NCI-H2196 (cell line): ENCODE measurements around the gene GNB1.

Experiments
- DNase-seq: peaks from one replicate; lab custom pipeline; 2025; ENCODE audit not compliant: unreplicated experiment; lab: John Stamatoyannopoulos, UW

GNB1 gene

DNA sequence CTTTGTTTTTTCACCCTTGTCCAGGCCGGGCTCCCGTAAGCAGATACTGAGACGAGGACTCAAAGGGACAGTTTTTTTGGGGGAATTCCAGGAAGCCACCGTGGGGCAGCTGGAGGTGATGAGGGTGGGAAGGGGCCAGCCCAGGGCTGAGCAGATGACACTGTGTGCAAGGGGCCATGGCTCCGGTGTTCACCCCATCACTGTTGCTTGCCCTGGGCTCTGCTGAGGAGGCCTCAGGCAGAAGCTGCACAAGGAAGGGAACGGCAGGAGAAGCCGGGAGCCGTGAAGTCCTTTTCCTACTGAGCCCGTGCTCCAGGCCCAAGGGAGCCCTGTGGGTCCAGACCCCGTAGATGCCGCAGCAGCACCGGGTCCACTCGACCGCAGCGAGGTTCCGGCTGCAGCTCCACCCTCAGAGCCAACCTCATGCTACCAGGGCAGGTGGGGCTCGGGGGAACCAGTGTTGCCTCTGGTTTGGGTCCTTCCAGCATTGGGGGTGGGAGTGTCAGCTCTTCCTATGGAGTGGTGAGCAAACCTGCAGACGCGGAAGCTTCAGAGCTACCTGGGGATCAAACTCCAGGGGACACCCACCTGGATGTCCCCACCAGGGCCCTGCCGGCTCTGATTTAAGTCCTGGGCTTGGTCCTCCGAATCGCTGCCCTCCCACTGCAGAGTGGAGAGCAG lies 19.9 kb upstream of the GNB1 start:
- DNase-seq, result no peak

DNA sequence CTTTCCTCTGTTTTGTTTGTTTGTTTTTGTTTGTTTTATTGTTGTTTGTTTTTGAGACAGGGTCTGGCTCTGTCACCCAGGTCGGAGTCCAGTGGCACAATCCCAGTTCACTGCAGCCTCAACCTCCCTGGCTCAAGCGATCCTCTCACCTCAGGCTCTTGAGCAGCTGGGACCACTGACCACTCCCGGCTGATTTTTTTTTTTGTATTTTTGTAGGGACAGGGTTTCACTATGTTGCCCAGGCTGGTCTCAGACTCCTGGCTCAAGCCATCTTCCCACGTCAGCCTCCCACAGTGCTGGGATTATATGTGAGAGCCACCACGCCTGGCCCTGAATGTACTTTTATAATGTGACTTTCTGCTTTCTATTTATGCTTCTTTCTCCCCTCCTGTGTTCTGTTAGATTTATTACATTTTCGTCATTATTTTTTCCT lies 19.2 kb upstream of the GNB1 start:
- DNase-seq, result no peak

DNA sequence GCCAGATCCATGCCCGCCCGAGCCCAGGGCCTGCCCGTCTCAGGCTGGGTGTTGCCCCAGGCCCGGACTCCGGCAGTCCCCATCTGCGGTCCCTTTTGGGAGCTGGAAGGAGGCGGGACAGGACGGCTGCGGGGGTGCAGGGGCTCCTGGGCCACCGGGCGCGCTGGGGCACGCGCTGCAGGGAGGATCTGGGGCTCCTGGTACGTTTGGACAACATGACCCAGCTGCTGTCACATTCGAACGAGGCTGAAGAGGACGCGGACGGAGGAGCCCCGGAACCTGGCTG lies 17.6 kb upstream of the GNB1 start:
- no peak for DNase-seq

DNA sequence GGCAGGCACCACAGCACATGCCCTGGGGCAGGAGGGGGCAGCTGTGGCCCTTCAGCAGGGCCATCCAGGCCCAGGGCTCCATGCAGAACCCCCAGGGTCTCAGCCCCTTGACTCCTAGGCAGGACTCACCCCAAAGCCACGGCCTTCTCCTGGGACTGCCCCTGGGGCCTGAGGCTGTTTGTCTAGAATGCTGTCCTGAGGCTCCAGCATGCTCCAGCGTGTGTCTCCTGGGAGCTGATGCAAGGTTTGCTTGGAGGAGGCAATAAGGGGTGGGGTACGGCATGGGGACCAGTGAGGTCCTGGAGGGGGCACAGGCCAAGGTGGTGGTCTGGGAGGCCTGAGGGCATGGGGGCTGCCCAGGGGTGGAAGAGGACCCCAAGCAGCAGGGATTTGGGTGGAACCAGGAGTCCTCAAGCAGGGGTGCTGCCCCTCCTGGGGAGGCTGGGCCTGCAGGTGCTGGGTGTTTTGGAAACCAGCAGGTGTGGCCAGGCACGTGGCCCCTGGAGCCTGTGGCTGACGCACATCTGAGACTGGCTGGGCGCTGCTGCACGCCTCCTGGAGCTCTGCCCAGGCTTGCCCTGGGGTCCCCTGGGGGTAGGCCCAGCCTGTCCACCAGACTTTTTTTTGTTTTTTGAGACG lies 16.3 kb upstream of the GNB1 start:
- no peak for DNase-seq

DNA sequence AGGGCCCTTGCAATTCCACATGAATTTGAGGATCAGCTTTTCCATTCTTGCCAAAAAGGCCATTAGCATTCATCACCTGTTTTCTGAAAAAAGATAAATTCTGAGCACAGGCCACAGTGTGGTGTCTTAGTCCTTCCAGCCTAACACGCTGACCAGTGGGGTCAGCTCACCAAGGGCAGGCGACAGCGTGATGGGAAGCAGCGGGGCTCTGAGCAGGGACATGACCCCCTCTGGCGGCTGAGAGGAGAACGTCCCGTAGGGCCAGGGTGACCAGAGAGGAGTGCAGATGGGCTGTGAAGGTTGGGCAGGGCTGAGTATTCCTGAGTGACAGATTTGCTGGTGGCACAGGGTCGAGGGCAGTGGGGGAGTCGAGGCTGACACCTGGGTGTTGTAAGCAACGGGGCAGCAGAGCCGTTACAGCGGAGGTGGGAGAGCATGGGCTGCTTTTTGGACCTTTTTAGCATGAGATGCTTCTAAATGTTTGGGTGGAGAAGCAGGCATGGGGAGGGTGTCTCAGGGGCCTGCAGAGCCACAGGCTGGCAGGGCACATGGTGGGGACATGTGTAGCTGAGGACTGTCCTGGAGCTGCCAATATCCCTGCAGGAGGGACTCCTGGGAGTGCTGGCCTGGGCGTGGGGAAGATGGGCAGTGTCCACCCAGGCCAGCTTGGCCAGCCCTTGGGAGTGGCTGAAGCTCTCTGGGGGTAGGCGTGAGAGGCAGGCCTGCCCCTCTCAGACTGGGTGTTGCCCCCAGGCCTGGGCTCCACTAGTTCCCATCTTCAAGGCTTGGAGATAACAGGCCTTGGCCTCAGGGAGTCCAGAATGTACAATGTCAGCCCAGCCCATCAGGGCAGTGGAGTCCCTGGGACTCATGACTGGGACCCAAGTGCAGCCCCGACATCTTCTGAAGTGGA lies 15.6 kb upstream of the GNB1 start:
- peak; percentile 76 for DNase-seq

DNA sequence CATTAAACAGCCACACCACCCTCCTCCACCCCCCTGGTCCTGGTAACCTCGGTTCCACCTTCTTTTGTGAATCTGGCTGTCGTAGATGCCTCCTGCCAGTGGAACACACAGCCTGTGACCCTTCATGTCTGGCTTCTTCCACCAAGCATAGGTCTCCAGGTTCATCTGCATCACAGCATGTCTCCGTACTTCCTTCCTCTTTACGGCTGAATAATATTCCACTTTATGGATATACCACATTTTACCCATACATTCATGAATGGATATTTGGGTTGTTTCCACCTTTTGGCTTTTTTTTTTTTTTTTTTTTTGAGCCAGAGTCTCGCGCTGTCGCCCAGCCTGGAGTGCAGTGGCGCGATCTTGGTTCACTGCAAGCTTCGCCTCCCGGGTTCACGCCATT lies 12.3 kb upstream of the GNB1 start:
- no peak for DNase-seq

DNA sequence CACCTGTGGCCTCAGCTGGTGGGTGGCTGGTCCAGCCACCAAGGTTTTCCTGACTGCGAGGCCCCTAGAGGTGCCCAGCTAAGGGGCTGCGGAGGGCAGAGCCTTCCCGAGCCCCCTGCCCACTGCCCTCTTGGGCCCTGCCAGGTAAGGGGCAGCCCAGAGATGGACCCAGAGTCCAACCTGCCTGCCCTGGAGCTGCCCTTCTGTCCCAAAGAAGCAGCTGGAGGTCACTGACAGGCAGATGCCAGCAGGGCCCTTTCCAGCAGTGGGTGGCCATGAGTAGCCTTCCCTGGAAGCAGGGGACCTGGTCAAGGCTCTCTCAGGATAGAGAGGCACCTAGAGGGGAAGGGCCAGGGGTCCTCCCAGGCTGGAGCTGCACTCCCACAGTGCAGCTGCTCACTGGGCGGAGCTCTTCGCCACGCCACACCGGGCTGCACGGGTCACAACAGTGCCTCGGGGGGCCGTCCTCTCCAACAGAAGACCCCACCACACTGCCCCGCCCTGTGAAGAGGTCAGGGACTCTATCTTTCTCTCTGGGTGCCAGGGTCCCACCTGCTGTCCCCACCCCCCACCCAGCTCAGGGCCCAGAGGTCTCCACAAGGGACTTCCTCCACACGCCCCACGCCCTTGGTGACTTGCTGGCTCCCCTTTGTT lies 10.9 kb upstream of the GNB1 start:
- no peak for DNase-seq

DNA sequence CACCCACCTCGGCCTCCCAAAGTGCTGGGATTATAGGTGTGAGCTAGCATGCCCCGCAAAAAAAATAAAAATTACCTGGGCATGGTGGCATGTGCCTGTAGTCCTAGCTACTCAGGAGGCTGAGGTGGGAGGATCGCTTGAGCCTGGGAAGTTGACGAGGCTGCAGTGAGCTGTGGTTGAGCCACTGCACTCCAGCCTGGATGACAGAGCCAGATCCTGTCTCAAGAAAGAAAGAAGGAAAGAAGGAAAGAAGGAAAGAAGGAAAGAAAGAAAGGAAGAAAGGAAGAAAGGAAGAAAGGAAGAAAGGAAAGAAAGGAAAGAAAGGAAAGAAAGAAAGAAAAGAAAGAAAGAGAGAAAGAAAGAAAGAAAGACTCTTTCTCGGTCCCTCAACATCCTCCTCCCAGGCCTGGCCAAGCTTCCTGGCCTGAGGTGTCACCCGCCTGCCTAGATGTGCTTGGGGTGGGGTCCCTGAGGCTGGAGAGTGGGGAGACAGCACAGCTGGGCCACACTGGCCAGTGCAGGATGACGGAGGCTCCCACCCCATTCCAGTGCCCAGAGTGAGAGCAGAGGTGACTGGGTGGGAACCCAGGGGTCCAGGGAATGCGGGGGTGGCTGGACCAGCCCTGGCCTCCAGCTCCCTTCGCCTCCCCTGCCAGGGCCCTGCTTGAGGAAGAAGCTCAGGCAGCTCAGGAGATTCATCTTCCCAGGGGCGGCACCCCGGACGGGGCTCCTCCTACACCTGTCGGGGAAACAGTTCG lies 10.2 kb upstream of the GNB1 start:
- no peak for DNase-seq

DNA sequence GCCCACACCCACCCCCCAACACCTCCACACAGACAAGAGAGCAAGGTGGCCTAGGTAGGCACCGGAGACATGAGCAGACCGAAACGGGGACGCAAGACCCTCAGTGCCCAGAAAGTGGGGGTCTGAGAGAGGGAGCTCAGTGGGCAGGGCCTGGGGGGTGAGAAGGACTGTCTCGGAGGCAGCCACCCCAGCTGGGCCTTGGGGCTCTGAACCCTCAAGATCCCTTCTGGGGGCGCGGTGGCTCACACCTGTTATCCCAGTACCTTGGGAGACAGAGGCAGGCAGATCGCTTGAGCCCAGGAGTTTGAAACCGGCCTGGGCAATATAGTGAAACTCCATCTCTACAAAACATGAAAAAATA lies 9.1 kb upstream of the GNB1 start:
- no peak for DNase-seq

DNA sequence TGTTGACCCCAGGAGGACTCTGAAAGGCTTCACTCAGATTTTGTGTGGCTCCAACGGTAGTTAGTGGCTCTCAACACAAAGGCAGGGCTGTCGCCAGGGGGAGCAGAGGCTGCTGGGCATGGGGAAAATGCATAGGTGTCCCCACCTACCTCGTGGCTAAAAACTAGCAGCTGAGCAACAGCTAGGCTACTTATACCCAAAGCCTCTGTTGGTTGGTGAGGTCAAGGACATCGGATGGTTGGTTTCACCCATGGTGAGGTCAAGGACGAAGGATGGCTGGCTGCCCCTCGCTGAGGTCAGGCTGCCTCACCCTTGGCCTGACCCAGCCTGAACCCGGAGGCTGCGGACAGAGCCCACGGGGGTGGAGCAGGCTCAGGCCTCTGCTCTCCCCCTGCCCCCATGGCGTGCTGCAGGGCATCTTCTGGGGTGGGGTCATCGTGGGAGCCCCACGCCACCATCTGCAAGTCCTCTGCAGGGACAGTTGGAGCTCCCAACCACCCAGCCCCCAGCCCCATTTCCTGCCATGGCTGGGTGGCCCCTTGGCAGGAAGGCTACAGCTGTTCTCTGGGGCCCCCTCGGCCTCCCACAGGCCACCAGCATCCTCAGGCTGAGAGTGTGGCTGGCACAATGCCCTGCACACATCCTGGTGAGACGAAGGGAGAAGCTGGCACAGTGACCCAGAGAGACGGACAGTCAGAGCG lies 8.5 kb upstream of the GNB1 start:
- DNase-seq, result no peak

DNA sequence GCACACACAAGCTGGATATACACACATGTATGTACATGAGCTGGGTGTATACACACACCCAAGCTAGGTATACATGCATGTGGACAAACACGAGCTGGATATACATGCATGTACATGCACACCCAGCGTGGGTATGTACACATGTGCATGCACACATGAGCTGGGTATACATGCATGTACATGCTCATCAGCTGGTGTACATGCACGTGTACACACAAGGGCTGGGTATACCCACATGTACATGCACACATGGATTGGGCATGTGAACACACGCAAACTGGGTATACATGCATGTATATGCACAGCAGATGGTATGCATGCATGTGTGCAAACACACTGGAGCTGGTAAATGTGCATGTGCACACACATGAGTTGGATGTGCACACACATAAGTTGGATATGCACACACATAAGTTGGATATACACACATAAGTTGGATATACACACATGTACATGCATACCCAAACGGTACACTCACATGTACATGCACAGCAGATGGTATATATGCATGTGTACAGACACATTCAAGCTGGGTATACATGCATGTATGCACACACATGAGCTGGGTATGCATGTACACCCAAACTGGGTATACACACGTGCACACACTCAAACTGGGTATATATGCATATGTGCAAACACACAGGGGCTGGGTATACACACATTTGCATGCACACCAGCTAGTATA lies 7.5 kb upstream of the GNB1 start:
- DNase-seq, result no peak

DNA sequence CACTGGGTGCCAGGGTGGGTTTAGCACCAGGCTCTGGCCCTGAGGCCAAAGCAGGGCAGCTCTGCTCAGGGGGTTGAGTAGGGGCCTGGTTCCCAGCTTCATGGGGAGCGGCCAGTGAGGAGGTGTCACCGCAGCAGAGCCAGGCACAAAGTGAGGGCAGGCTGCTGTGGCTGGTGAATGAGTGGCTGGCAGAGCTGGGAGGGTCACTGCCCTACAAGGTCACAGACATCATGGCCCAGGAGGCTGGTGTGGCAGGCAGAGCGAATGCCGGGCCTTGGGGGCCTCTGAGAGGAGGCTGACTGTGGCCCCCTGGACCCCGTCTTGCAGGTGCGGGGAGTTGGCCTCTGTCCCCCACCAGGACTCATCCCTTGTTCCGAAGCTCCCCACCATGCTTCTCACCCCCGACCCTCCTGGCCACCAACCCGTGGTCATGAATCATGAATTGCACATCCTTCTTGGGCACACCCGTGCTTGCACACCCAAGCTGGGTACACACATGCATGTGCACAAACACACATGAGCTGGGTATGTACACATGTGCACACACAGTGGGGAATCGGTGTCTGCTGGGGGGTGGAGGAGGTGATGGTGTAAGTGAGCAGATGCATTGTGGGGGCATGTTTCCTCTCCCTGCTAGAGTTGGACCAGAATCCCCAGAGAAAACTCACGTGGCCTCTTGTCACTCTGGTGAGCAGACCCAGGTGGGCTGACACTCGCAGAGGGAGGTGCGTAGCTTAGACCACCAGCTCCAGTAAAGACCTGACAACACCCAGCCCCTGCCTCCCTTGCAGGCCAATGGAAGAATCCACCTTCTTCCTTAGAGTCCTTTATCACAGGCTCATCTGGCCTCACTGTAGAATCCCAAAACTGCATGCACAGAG lies 4.8 kb upstream of the GNB1 start:
- no peak for DNase-seq

DNA sequence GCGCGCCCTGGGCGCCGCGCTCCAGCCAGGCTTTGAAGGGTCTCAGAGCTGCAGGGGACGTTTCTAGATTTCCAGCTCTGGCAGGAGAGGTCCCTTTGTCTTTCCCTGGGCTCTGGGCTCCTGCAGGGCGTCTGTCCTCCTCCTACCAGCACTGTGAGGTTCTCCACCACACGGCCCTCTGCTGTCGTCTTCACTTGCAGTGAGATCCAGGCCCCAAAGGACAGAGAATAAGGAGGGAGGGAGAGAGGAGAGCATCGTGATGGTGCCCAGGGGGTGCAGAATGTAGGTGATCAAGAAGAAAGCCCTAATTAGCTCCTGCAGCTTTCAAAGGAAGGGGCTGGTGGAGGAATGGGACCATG lies 4.2 kb upstream of the GNB1 start:
- no peak for DNase-seq

DNA sequence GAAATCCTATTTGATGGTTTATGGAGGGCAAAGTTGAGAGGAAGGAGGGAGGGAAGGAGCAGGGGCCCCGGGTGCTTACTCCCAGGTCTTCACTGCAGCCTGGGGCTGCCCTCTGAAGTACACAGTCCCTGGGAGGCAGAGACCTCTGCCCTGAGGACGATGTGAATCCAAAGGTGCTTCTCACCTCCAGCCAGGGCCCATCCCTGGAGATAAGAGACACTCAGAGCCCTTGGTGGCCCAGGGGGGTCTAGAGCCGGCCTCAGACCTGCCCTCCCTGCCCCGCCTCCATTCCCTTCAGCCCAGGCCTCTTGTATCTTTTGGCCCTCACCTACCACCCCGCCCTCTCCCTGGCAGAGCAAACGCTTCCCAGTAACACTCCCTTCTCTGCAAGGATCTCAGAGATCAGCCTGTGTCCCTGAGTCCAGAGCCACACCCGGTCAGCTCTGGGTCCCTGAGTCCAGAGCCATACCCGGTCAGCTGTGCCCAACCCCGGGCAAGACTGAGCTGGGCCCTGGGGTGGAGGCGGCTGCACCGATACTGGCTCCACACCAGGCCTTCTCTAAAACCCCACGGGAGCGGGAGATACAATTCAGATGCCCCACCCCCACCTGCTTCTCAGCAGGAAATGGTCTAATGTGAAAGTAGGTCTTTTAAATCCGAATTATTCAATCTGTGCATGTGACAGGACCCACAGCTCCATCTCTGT lies 3.6 kb upstream of the GNB1 start:
- DNase-seq, result no peak

DNA sequence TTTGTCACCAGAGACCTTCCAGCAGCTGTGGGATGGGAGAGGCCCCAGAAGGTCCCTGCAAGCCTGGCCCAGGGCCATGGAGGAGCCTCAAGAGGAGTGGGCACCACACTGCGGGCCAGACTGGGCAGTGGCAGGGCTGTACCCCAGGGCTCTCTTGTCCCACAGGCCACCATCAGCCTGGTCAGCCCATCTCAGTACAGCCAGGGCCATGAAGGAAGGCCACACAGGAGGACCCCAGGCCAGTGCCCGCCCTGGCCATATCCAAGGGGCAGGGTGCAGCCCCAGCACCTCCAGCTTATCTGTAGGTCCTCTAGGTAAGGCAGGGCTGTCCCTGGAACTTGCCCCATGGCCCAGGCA lies 3.1 kb upstream of the GNB1 start:
- DNase-seq, result no peak

DNA sequence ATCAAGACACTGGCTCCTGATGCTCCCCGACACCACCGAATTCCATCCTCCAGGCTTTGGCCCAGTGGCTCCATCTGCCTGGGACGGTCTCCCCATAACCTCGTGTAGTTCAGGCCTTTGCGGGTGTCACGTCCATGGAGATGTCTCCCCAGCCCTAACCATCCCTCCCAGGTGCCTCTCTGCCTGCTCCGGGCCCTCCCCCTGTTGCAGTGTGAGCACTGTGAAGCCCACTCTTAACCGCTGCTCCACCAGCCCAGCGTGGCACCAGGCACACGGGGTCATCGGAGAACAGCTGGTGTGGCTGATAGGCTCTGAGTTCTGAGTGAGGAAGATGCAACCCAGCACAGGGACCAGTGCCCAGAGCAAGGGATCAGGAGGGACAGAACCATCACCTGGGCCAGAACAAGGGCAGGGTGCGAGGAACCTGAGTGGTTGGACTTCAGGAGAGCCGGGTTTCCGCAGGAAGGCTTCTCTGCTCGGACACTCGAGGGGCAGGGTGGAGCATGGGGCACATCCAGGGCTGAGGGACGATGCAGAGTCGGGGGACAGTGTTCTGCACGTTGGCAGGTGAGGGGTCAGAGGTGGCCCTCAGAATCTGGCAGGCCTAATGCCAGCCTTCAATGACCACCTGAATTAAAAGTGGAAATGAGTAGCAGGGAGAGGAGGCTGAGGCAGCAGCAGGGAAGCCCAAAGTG lies 2.6 kb upstream of the GNB1 start:
- no peak for DNase-seq

DNA sequence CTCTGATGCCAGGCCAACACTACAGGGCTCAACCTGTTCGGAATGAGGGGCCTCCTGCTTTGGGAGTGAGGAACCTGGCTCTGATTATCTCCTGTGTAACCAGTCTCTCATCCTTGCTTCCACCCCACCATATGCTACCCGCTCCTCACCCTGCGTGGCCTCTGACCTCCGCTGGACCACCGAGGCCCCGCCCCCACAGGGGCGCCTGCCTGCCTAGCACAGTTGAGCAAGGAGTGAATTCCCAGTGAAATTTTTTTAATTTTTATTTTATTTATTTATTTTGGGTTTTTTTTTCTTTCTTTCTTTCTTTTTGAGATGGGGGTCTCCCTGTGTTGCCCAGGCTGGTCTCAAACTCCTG lies 1.9 kb upstream of the GNB1 start:
- DNase-seq, result no peak
